ENCODE data around the gene LRFN4. TPM values are rescaled to one million over a fixed set of nuclear protein-coding genes. Genes with fewer than 3 reads are reported as not detected.

Gene LRFN4
- total RNA-seq, 4 donors from 2014 or later: 6.7 to 13.5 (median 7.2) TPM

GRCh38 chr11:66894141-66894540, 37.3 kb downstream of the LRFN4 start:
- no peaks in the 10 kb centered on the region for H3K36me3 ChIP-seq
- H3K27me3 ChIP-seq: no peaks in the 10 kb centered on the region
- peaks cover 5 to 52% (median 17%) of the 10 kb centered on the region in 3 donors for H3K4me1 ChIP-seq
- DNase-seq: no peak
- intact Hi-C loops (cut with DNase I): no loop called here
- 24 to 28% methylated on average over 2 of the region's 2 CpGs for WGBS, 2 donors
- no peak overlapping the region for H3K4me3 ChIP-seq
- H3K9me3 ChIP-seq: no peaks in the 10 kb centered on the region
- H3K27ac ChIP-seq: peak overlapping the region; percentile 44 to 72 (median 52)
- TF ChIP-seq POLR2A (IDR thresholded peaks at IDR 0.05) (no peak), CTCF (IDR thresholded peaks at IDR 0.05) (no peak)

- H3K36me3 ChIP-seq: no peaks in the 10 kb centered on the region
- no peak for TF ChIP-seq POLR2A (IDR thresholded peaks at IDR 0.05)
- TF ChIP-seq CTCF (IDR thresholded peaks at IDR 0.05): no peak
- intact Hi-C loops (cut with DNase I): no loop called here
- H3K27me3 ChIP-seq: no peaks in the 10 kb centered on the region
- DNase-seq: no peak
- H3K9me3 ChIP-seq: no peaks in the 10 kb centered on the region
- no peak overlapping the region for H3K27ac ChIP-seq
- H3K4me3 ChIP-seq: no peak overlapping the region
- H3K4me1 ChIP-seq: peaks cover 13 to 33% (median 18%) of the 10 kb centered on the region in 3 donors
- WGBS, 2 donors: 84 to 98% methylated on average over 3 to 5 of the region's 7 CpGs
Observed at GRCh38 chr11:66901964-66902390, 45.1 kb downstream of the LRFN4 start.

- H3K4me3 ChIP-seq: no peak overlapping the region
- DNase-seq: no peak
- no peaks in the 10 kb centered on the region for H3K27me3 ChIP-seq
- H3K4me1 ChIP-seq: peaks cover 19 to 39% (median 19%) of the 10 kb centered on the region in 3 donors
- intact Hi-C loops (cut with DNase I): no loop called here
- WGBS, 2 donors: 70 to 84% methylated on average over 8 to 11 of the region's 15 CpGs
- peak overlapping the region in 1 of 4 donors; percentile 13 for H3K27ac ChIP-seq
- H3K9me3 ChIP-seq: no peaks in the 10 kb centered on the region
- TF ChIP-seq POLR2A (IDR thresholded peaks at IDR 0.05) (no peak), CTCF (IDR thresholded peaks at IDR 0.05) (no peak)
- H3K36me3 ChIP-seq: no peaks in the 10 kb centered on the region
Observed at GRCh38 chr11:66902486-66903177, 45.8 kb downstream of the LRFN4 start.

GRCh38 chr11:66904055-66904454, 47.2 kb downstream of the LRFN4 start:
- WGBS, 2 donors: 54 to 58% methylated on average over 3 of the region's 3 CpGs
- DNase-seq: no peak
- Histone ChIP-seq H3K4me1 (peaks cover 19 to 53% (median 20%) of the 10 kb centered on the region in 3 donors), H3K9me3 (no peaks in the 10 kb centered on the region), H3K27ac (peak overlapping the region; percentile 28 to 88 (median 82)), H3K27me3 (no peaks in the 10 kb centered on the region), H3K4me3 (no peak overlapping the region), H3K36me3 (no peaks in the 10 kb centered on the region)
- no peak for TF ChIP-seq CTCF (IDR thresholded peaks at IDR 0.05)
- no peak for TF ChIP-seq POLR2A (IDR thresholded peaks at IDR 0.05)
- intact Hi-C loops (cut with DNase I): no loop called here

GRCh38 chr11:66904561-66904960, 47.7 kb downstream of the LRFN4 start:
- DNase-seq: no peak
- Histone ChIP-seq H3K27ac (peak overlapping the region; percentile 82 to 88 (median 84)), H3K36me3 (no peaks in the 10 kb centered on the region), H3K4me3 (no peak overlapping the region), H3K9me3 (no peaks in the 10 kb centered on the region), H3K4me1 (peaks cover 19 to 54% (median 20%) of the 10 kb centered on the region in 3 donors), H3K27me3 (no peaks in the 10 kb centered on the region)
- no peak for TF ChIP-seq POLR2A (IDR thresholded peaks at IDR 0.05)
- TF ChIP-seq CTCF (IDR thresholded peaks at IDR 0.05): no peak
- intact Hi-C loops (cut with DNase I): no loop called here
- 64 to 66% methylated on average over 6 of the region's 6 CpGs for WGBS, 2 donors
